GM23248 (cell line): Measurements from ENCODE around the gene RAD54L2. TPM values are rescaled to one million over a fixed set of nuclear protein-coding genes. Genes with fewer than 3 reads are reported as not detected.

Experiments
- DNase-seq: peaks from one replicate; pipeline ENCODE4 v3.0.0-alpha.2; 2015
- H2AFZ ChIP-seq: fragments of 200-600 bp; sonication (generic); 2 replicates; pipeline ENCODE4 v1.6.1; 2016; ENCODE audit warnings: antibody characterized with exemption
- H3F3A ChIP-seq: fragments of 200-600 bp; sonication (generic); 2 replicates; pipeline ENCODE4 v1.6.1; 2016; ENCODE audit warnings: mild to moderate bottlenecking, antibody characterized with exemption, mixed run types; ENCODE audit not compliant: insufficient read depth
- H3K27ac ChIP-seq: fragments of 200-600 bp; sonication (generic); 2 replicates; pipeline ENCODE4 v1.5.1; 2016; ENCODE audit warnings: mild to moderate bottlenecking
- H3K27me3 ChIP-seq: fragments of 200-600 bp; sonication (generic); replicated peaks from 2 replicates; pipeline ENCODE4 v1.6.1; 2016; ENCODE audit warnings: mild to moderate bottlenecking; ENCODE audit not compliant: insufficient read depth
- H3K36me3 ChIP-seq: fragments of 200-600 bp; sonication (generic); 2 replicates; pipeline ENCODE4 v1.6.1; 2016; ENCODE audit warnings: low read depth, mild to moderate bottlenecking
- H3K4me1 ChIP-seq: fragments of 200-600 bp; sonication (generic); 2 replicates; pipeline ENCODE4 v1.6.1; 2016; ENCODE audit warnings: mild to moderate bottlenecking; ENCODE audit not compliant: insufficient read depth
- H3K4me2 ChIP-seq: fragments of 200-600 bp; sonication (generic); one replicate; pipeline ENCODE4 v1.6.1; 2016; ENCODE audit warnings: mild to moderate bottlenecking; ENCODE audit not compliant: unreplicated experiment
- H3K4me3 ChIP-seq: fragments of 200-600 bp; sonication (generic); 2 replicates; pipeline ENCODE4 v1.5.1; 2016; ENCODE audit warnings: mild to moderate bottlenecking
- H3K79me2 ChIP-seq: fragments of 200-600 bp; sonication (generic); 2 replicates; pipeline ENCODE4 v1.6.1; 2016; ENCODE audit warnings: mild to moderate bottlenecking; ENCODE audit not compliant: insufficient read depth
- H3K9ac ChIP-seq: fragments of 200-600 bp; sonication (generic); 2 replicates; pipeline ENCODE4 v1.6.1; 2016; ENCODE audit warnings: mild to moderate bottlenecking
- H3K9me2 ChIP-seq: fragments of 200-600 bp; sonication (generic); 2 replicates; pipeline ENCODE4 v1.6.1; 2016; ENCODE audit warnings: mixed run types, mild to moderate bottlenecking, moderate library complexity; ENCODE audit not compliant: insufficient read depth
- H3K9me3 ChIP-seq: fragments of 200-600 bp; sonication (generic); one replicate; pipeline ENCODE4 v1.6.1; 2017; ENCODE audit warnings: low read depth
- H4K20me1 ChIP-seq: fragments of 200-600 bp; sonication (generic); 2 replicates; pipeline ENCODE4 v1.6.0; 2016; ENCODE audit not compliant: insufficient read depth
- EZH2 ChIP-seq: fragments of 200-600 bp; sonication (generic); IDR thresholded peaks from 2 replicates; pipeline ENCODE4 v1.6.1; 2018; ENCODE audit warnings: antibody characterized with exemption, mild to moderate bottlenecking; ENCODE audit not compliant: insufficient read depth, poor library complexity, severe bottlenecking
- EZH2phosphoT487 ChIP-seq: fragments of 200-600 bp; sonication (generic); IDR thresholded peaks from 2 replicates; pipeline ENCODE4 v1.6.1; 2018; ENCODE audit warnings: antibody characterized with exemption, moderate library complexity, mild to moderate bottlenecking, low read depth; ENCODE audit not compliant: insufficient read depth
- WGBS, 2 experiments: methylation state at CpG; one replicate each; pipeline ENCODE4 v1.1.6; 2015 to 2017; ENCODE audit warnings: low lambda C conversion rate in 2 of 2, low coverage in 1 of 2; ENCODE audit errors: missing lambda C conversion rate in 2 of 2; 5-methylcytosine and 5-hydroxymethylcytosine counted together
- in situ Hi-C: fragments of 300-500 bp; cut with MboI; formaldehyde crosslinking; loops from 2 replicates; pipeline ENCODE4 v1.15.0; 2020
- polyA plus RNA-seq: library from polyadenylated mRNA; unstranded; fragments of >200 nt; fragmentation: Nextera tagmentation; extraction: Ambion mirVana; gene quantifications from 2 replicates; pipeline ENCODE4 v1.2.1, GENCODE V29; 2016
- total RNA-seq: library from RNA; depleted of rRNA; stranded (reverse); fragments of >200 nt; shearing (Covaris generic); gene quantifications from 2 replicates; pipeline ENCODE4 v1.2.3, GENCODE V29; 2014

Gene RAD54L2
- total and polyA plus RNA-seq, 2 experiments from 2014 or later: 9.2 to 14.2 TPM

- Histone ChIP-seq H3K36me3 (peaks cover 5% of the 10 kb centered on the region; the same call in 1 of the 2 replicates), H3K9ac (no peak overlapping the region), H2AFZ (no peak overlapping the region), H3K9me2 (no peaks in the 10 kb centered on the region), H3K79me2 (peaks cover 98% of the 10 kb centered on the region), H3K4me2 (no peak overlapping the region), H3K4me1 (no peaks in the 10 kb centered on the region), H4K20me1 (no peaks in the 10 kb centered on the region), H3K9me3 (no peaks in the 10 kb centered on the region), H3F3A (no peaks in the 10 kb centered on the region), H3K27ac (no peak overlapping the region), H3K27me3 (no peaks in the 10 kb centered on the region), H3K4me3 (no peak overlapping the region)
- 95 to 96% methylated on average over 6 of the region's 6 CpGs for WGBS, 2 experiments
- TF ChIP-seq EZH2 (no peak), EZH2phosphoT487 (no peak)
- in situ Hi-C loops: no loop called here
- DNase-seq: no peak
These were observed 8.8 kb downstream of the RAD54L2 start for GRCh38 chr3:51547274-51547673.

DNA sequence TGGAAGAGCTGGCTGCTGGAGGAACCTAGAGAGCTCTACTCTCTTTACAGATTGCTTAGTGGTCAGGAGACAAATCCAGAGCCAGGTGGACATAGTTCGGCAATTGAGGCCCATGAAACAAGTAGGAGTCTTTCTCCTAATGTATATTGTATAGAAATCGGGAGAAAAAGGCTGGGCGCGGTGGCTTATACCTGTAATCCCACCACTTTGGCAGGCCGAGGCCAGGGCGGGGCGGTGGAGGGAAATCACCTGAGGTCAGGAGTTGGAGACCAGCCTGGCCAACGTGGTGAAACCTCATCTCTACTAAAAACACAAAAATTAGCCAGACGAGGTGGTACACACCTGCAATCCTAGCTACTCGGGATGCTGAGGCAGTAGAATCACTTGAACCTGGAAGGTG, 10.8 kb downstream of the RAD54L2 start:
- Histone ChIP-seq H3K27ac (no peak overlapping the region), H4K20me1 (no peaks in the 10 kb centered on the region), H3K4me3 (no peak overlapping the region), H2AFZ (no peak overlapping the region), H3K9ac (no peak overlapping the region), H3K9me2 (no peaks in the 10 kb centered on the region), H3F3A (no peaks in the 10 kb centered on the region), H3K27me3 (no peaks in the 10 kb centered on the region), H3K4me1 (no peaks in the 10 kb centered on the region), H3K4me2 (no peak overlapping the region), H3K36me3 (peaks cover 10% of the 10 kb centered on the region; the same call in 1 of the 2 replicates), H3K9me3 (no peaks in the 10 kb centered on the region), H3K79me2 (peaks cover 97% of the 10 kb centered on the region)
- no peak for DNase-seq
- in situ Hi-C loops: no loop called here
- TF ChIP-seq EZH2phosphoT487: no peak
- no peak for TF ChIP-seq EZH2
- WGBS, 2 experiments: 87 to 92% methylated on average over 10 of the region's 10 CpGs

DNA sequence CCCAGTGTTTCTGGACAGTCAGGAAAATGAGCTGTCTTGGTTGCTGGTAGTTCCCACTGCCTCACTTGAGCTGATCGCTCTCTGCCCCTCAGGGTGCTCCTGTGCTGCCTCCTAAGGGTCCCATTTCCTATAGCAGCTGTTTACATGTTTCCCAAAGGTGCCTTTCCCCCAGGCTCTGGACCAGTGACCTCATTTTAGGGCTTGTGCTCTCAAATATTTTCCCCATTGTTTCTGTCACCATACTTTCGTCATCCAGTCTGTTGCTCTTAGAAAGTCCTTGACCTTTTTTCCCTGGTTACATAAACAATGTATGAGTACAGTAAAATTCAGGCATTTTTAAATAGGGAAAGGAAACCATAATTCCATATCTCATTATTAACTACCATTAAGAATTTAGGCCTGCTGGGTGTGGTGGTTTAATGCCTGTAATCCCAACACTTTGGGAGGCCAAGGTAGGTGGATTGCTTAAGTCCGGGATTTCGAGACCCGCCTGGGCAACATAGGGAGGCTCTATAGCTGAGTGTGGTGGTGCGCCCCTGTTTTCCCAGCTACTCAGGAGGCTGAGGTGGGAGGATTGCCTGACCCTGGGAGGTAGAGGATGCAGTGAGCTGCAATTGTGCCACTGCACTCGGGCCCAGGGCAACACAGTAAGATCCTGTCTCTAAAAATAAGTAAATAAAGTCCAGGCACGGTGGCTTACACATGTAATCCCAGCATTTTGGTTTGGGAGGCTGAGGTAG, 11.7 kb downstream of the RAD54L2 start:
- TF ChIP-seq EZH2phosphoT487 (no peak), EZH2 (no peak)
- Histone ChIP-seq H3K9me3 (no peaks in the 10 kb centered on the region), H2AFZ (no peak overlapping the region), H3K36me3 (0 out of 2 replicates have a peak, but pooled peaks cover 5% of the 10 kb centered on the region), H3K9ac (no peak overlapping the region), H3K4me2 (no peak overlapping the region), H3F3A (no peaks in the 10 kb centered on the region), H3K27me3 (no peaks in the 10 kb centered on the region), H3K4me3 (no peak overlapping the region), H3K27ac (no peak overlapping the region), H4K20me1 (no peaks in the 10 kb centered on the region), H3K9me2 (no peaks in the 10 kb centered on the region), H3K79me2 (peaks cover 97% of the 10 kb centered on the region), H3K4me1 (no peaks in the 10 kb centered on the region)
- in situ Hi-C loops: no loop called here
- 91 to 92% methylated on average over 8 of the region's 8 CpGs for WGBS, 2 experiments
- no peak for DNase-seq

DNA sequence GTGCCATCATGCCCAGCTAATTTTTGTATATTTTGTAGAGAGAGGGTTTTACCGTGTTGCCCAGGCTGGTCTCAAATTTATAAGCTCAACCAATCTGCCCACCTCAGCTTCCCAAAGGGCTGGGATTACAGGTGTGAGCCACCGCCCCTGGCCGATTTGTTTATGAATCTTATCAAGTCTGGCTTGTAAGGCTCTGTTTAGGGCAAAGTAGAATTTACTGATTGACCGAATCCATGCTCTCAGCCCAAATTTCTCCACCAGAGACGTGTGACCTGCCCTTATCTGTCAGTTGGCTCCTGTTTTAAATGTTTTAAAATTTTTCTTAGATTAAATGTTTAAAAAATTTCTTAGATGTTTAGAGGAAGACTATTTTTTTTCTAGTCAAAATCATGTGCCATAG, 19.5 kb downstream of the RAD54L2 start:
- no peaks in the 10 kb centered on the region for H3K9me2 ChIP-seq

More for the DNA sequence above, 19.5 kb downstream of the RAD54L2 start:
- H3K4me2 ChIP-seq: no peak overlapping the region
- peaks cover 14% of the 10 kb centered on the region; the same call in 1 of the 2 replicates for H3F3A ChIP-seq
- no peak overlapping the region for H2AFZ ChIP-seq
- peaks cover 8% of the 10 kb centered on the region for H3K4me1 ChIP-seq
- no peak overlapping the region for H3K9ac ChIP-seq
- no peak overlapping the region for H3K4me3 ChIP-seq
- WGBS, 2 experiments: 99 to 100% methylated on average over 5 of the region's 5 CpGs
- no peak overlapping the region for H3K27ac ChIP-seq
- TF ChIP-seq EZH2 (no peak), EZH2phosphoT487 (no peak)
- H3K36me3 ChIP-seq: 0 out of 2 replicates have a peak, but pooled peaks cover 5% of the 10 kb centered on the region
- no peaks in the 10 kb centered on the region for H4K20me1 ChIP-seq
- in situ Hi-C loops: no loop called here
- no peak for DNase-seq
- H3K79me2 ChIP-seq: peaks cover 98% of the 10 kb centered on the region
- H3K27me3 ChIP-seq: no peaks in the 10 kb centered on the region
- no peaks in the 10 kb centered on the region for H3K9me3 ChIP-seq
